ENCODE results near the gene TMEM270. TPM values are rescaled to one million over a fixed set of nuclear protein-coding genes. Genes with fewer than 3 reads are reported as not detected.

TMEM270 gene, protein sequence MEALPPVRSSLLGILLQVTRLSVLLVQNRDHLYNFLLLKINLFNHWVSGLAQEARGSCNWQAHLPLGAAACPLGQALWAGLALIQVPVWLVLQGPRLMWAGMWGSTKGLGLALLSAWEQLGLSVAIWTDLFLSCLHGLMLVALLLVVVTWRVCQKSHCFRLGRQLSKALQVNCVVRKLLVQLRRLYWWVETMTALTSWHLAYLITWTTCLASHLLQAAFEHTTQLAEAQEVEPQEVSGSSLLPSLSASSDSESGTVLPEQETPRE
- total RNA-seq (2022; extraction: Qiagen RNA extraction), result 0.26 TPM in 1 of 5 replicates, not detected in the others

DNA sequence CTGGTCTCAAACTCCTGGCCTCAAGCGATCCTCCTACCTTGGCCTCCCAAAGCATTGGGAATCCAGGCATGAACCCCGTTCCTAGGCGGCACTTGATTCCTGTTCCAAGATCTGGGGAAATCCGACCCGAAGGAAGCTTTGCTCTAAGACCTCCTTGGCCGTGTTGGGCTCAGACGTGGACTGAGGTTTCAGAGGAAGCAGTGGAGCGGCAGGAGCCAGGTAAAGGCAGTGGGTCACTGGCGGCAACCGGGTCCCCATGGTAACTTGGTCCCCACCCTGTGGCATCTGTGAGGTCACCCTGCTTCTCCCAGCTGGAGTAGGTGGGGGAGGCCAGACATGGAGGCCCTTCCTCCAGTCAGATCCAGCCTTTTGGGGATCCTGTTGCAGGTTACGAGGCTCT lies at the start of gene TMEM270:
TSS of gene TMEM270 (plus strand) at position 301 of the 400 bp plus-strand sequence. CDS start at position 337, 36 bp downstream.

DNA sequence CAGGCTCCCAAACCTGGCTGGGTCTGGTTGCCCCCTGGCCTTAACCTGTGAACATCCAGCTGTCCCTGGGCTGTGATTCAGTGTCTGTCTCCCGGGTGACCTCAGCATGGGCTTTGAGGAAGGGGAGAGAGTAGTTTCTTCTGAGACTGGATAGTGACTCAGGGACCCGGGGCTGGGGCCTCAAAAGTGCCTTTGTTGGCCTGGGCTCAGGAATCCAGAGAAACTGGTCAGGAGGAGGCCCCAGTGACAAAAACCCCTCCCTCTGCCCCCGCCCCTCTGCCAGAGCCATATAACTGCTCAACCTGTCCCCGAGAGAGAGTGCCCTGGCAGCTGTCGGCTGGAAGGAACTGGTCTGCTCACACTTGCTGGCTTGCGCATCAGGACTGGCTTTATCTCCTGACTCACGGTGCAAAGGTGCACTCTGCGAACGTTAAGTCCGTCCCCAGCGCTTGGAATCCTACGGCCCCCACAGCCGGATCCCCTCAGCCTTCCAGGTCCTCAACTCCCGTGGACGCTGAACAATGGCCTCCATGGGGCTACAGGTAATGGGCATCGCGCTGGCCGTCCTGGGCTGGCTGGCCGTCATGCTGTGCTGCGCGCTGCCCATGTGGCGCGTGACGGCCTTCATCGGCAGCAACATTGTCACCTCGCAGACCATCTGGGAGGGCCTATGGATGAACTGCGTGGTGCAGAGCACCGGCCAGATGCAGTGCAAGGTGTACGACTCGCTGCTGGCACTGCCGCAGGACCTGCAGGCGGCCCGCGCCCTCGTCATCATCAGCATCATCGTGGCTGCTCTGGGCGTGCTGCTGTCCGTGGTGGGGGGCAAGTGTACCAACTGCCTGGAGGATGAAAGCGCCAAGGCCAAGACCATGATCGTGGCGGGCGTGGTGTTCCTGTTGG lies 30.0 kb upstream of the TMEM270 start, which contains the start of gene CLDN4:
TSS of gene CLDN4 (plus strand) at position 316 of the 903 bp plus-strand sequence. CDS start at position 522, 206 bp downstream.

DNA sequence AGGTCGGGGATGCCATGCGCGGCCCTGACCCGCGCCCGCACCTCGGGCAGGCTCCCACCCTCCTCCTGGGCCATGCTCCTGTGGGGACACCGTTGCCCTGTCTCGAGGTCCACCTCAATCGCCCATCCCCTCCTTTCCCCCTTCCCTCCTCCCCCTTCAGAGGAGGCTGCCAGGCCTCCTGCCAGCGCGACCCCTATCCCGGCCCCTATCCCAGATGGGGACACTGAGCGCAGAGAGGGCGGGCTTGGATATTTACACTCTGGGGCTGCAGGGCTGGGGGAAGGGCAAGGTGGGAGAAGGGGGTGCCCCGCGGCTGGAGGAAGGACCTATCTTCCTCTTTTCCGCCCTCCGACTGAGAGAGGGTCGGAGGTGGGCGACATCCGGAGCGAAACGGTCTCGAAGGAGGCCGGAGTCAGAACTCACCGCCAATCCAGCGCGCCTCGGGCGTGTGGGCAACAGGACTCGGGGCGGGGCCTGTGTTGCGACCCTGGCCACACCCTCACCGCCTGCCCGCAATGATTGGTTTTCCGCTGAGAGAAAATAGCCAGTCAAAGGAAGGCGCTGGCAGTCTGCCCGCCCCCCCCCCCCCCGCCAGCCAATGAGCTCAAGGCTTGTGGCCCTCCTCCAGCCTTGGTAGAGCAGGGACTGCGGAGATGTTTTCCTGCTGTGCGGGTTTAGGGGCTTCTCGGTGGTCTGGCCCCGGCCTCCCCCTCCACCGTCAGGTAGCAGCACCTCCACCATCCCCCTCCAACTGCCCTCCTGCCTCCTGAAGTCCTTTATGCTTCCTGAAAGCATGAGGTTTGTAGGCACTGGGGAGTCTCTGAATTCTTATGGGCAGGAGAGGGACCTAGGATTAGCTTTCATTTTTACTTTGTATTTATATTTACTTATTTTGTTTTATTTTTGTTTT lies 18.6 kb upstream of the TMEM270 start, which contains the start of gene METTL27:
TSS of gene METTL27 (minus strand) at position 450 of the 910 bp plus-strand sequence. CDS start at position 74, 376 bp downstream.

Other genes starting within 250 kb of the TMEM270 start
- gene MLXIPL, start 236.6 kb upstream of the TMEM270 start, total RNA-seq (2022; extraction: Qiagen RNA extraction), result 0.45 to 2.1 TPM (median 1.1 TPM) in 5 replicates
- 2.4 to 6.4 TPM (median 4.7 TPM) in 5 replicates for gene VPS37D, start 193.3 kb upstream of the TMEM270 start, total RNA-seq (2022; extraction: Qiagen RNA extraction)
- 7.5 to 10.5 TPM (median 10.2 TPM) in 5 replicates for gene DNAJC30, start 177.7 kb upstream of the TMEM270 start, total RNA-seq (2022; extraction: Qiagen RNA extraction)
- gene BUD23, start 177.6 kb upstream of the TMEM270 start, total RNA-seq (2022; extraction: Qiagen RNA extraction), result 126 to 159 TPM (median 134 TPM) in 5 replicates
- gene STX1A, start 141.5 kb upstream of the TMEM270 start, total RNA-seq (2022; extraction: Qiagen RNA extraction), result 69.7 to 85.9 TPM (median 79.3 TPM) in 5 replicates
- gene ABHD11, start 122.4 kb upstream of the TMEM270 start, total RNA-seq (2022; extraction: Qiagen RNA extraction), result 20.2 to 26.6 TPM (median 25.6 TPM) in 5 replicates
- 1.2 to 3.8 TPM (median 3.4 TPM) in 5 replicates for gene CLDN3, start 90.9 kb upstream of the TMEM270 start, total RNA-seq (2022; extraction: Qiagen RNA extraction)
- 3.6 to 5.3 TPM (median 4.6 TPM) in 5 replicates for gene CLDN4, start 30.2 kb upstream of the TMEM270 start, total RNA-seq (2022; extraction: Qiagen RNA extraction)
- gene METTL27, start 18.6 kb upstream of the TMEM270 start, total RNA-seq (2022; extraction: Qiagen RNA extraction), result 6.9 to 12.4 TPM (median 11.5 TPM) in 5 replicates
- 0.05 to 0.13 TPM (median 0.08 TPM) in 5 replicates for gene ELN, start 167.0 kb downstream of the TMEM270 start, total RNA-seq (2022; extraction: Qiagen RNA extraction)
- gene LIMK1, start 222.6 kb downstream of the TMEM270 start, total RNA-seq (2022; extraction: Qiagen RNA extraction), result 30.1 to 37.4 TPM (median 35.7 TPM) in 5 replicates

Measured in A549 treated with CORT108297 at 1 μM for 4 hours (cell line).